GM23338 (cell line): ENCODE results near the gene DNMT1. TPM values are rescaled to one million over a fixed set of nuclear protein-coding genes. Genes with fewer than 3 reads are reported as not detected.
"Not testable (repeated sequence)": the region's sequence is repeated elsewhere in the genome, so short reads cannot be mapped to it uniquely, and the experiment has no call there.

Source experiments
- ATAC-seq: fragments of 200-7000 bp; cut with Tn5 transposase; 3 replicates; pipeline ENCODE4 v1.9.1; 2020
- DNase-seq: peaks from one replicate; pipeline ENCODE4 v3.0.0-alpha.2; 2015; ENCODE audit warnings: low spot score
- H2AFZ ChIP-seq: fragments of 200-600 bp; sonication (generic); 2 replicates; pipeline ENCODE4 v1.8.0; 2016; ENCODE audit warnings: antibody characterized with exemption, mild to moderate bottlenecking, moderate library complexity
- H3F3A ChIP-seq: fragments of 200-600 bp; sonication (generic); replicated peaks from 2 replicates; pipeline ENCODE4 v1.8.0; 2017; ENCODE audit warnings: antibody characterized with exemption, mixed run types, low read depth
- H3K27ac ChIP-seq: fragments of 200-600 bp; sonication (generic); 2 replicates; pipeline ENCODE4 v1.6.1; 2016; ENCODE audit warnings: low read depth
- H3K27me3 ChIP-seq: fragments of 200-600 bp; sonication (generic); 2 replicates; pipeline ENCODE4 v1.8.0; 2016; ENCODE audit warnings: mild to moderate bottlenecking, mixed run types, moderate library complexity; ENCODE audit not compliant: insufficient read depth
- H3K36me3 ChIP-seq: fragments of 200-600 bp; sonication (generic); 2 replicates; pipeline ENCODE4 v1.8.0; 2016; ENCODE audit warnings: mild to moderate bottlenecking; ENCODE audit not compliant: insufficient read depth
- H3K4me1 ChIP-seq: fragments of 200-600 bp; sonication (generic); 2 replicates; pipeline ENCODE4 v1.8.0; 2016; ENCODE audit warnings: mild to moderate bottlenecking, moderate library complexity; ENCODE audit not compliant: insufficient read depth
- H3K4me2 ChIP-seq: fragments of 200-600 bp; sonication (generic); 2 replicates; pipeline ENCODE4 v1.7.1; 2017; ENCODE audit warnings: mixed run types
- H3K4me3 ChIP-seq: fragments of 200-600 bp; sonication (generic); 2 replicates; pipeline ENCODE4 v1.6.1; 2016; ENCODE audit warnings: mixed run types
- H3K79me2 ChIP-seq: fragments of 200-600 bp; sonication (generic); replicated peaks from 2 replicates; pipeline ENCODE4 v1.8.0; 2017; ENCODE audit warnings: mild to moderate bottlenecking; ENCODE audit not compliant: insufficient read depth
- H3K9me2 ChIP-seq: fragments of 200-600 bp; sonication (generic); 2 replicates; pipeline ENCODE4 v1.8.0; 2017; ENCODE audit not compliant: insufficient read depth
- H4K20me1 ChIP-seq: fragments of 200-600 bp; sonication (generic); replicated peaks from 2 replicates; pipeline ENCODE4 v1.8.0; 2017; ENCODE audit warnings: mild to moderate bottlenecking; ENCODE audit not compliant: insufficient read depth
- H3K27ac Mint-ChIP-seq: 2 replicates; pipeline ENCODE4 v1.8.0; 2020; ENCODE audit warnings: inconsistent platforms, mild to moderate bottlenecking, moderate library complexity, mixed read lengths
- H3K27me3 Mint-ChIP-seq: 3 replicates; pipeline ENCODE4 v1.8.0; 2022; ENCODE audit warnings: low read depth, mild to moderate bottlenecking, moderate library complexity, mixed read lengths, inconsistent platforms; ENCODE audit not compliant: insufficient read depth, poor library complexity
- H3K36me3 Mint-ChIP-seq: 3 replicates; pipeline ENCODE4 v1.8.0; 2021; ENCODE audit warnings: low read depth, mild to moderate bottlenecking, inconsistent platforms, moderate library complexity, mixed read lengths
- H3K4me1 Mint-ChIP-seq: 3 replicates; pipeline ENCODE4 v1.8.0; 2020; ENCODE audit warnings: mild to moderate bottlenecking, inconsistent platforms, mixed read lengths
- H3K4me3 Mint-ChIP-seq: 3 replicates; pipeline ENCODE4 v1.8.0; 2021; ENCODE audit warnings: moderate library complexity, mild to moderate bottlenecking, inconsistent platforms, mixed read lengths
- H3K9me3 Mint-ChIP-seq: 3 replicates; pipeline ENCODE4 v1.8.0; 2020; ENCODE audit warnings: moderate library complexity, mild to moderate bottlenecking, inconsistent platforms, mixed read lengths
- CTCF ChIP-seq, 2 experiments: fragments of 200-600 bp in 1 of 2; sonication (generic) in 1 of 2; conservative IDR thresholded peaks; 2 replicates each; pipeline versions ENCODE4 v1.5.1 to v1.6.1; 2016 to 2017; ENCODE audit warnings: antibody characterized with exemption in 2 of 2, low read depth in 2 of 2, mild to moderate bottlenecking in 2 of 2, moderate library complexity in 1 of 2
- NANOG ChIP-seq: IDR thresholded peaks from 2 replicates; pipeline ENCODE4 v1.6.1; 2016; ENCODE audit warnings: antibody characterized with exemption, borderline replicate concordance
- POLR2AphosphoS5 ChIP-seq: IDR thresholded peaks from 2 replicates; pipeline ENCODE4 v1.6.1; 2016; ENCODE audit warnings: antibody characterized with exemption, low read depth
- REST ChIP-seq: IDR thresholded peaks from one replicate; pipeline ENCODE4 v1.6.1; 2018; ENCODE audit warnings: antibody characterized with exemption; ENCODE audit not compliant: unreplicated experiment
- polyA plus RNA-seq: library from polyadenylated mRNA; unstranded; fragments of >200 nt; fragmentation: Nextera tagmentation; extraction: Ambion mirVana; gene quantifications from 2 replicates; pipeline ENCODE4 v1.2.1, GENCODE V29; 2016
- total RNA-seq: library from RNA; depleted of rRNA; stranded (reverse); fragments of >200 nt; shearing (Covaris generic); gene quantifications from 2 replicates; pipeline ENCODE4 v1.2.3, GENCODE V29; 2014

Gene DNMT1
- total and polyA plus RNA-seq, 2 experiments from 2014 or later = 238 to 589 TPM

GRCh38 chr19:10243606-10244005 lies 48.9 kb upstream of the DNMT1 start:
- H4K20me1 ChIP-seq = no peaks in the 10 kb centered on the region
- no peak overlapping the region for H3K4me2 ChIP-seq
- no peak overlapping the region for H2AFZ ChIP-seq
- H3K4me3 Mint-ChIP-seq = no peak overlapping the region
- H3K79me2 ChIP-seq = no peaks in the 10 kb centered on the region
- no peak for DNase-seq
- H3K4me1 ChIP-seq = no peaks in the 10 kb centered on the region
- H3K27ac Mint-ChIP-seq = no peak overlapping the region
- no peak overlapping the region for H3K27ac ChIP-seq
- TF ChIP-seq NANOG = no peak
- no peak for TF ChIP-seq REST
- no peak for TF ChIP-seq POLR2AphosphoS5
- TF ChIP-seq CTCF (conservative IDR thresholded peaks at IDR 0.05; ENCODE audit: low read depth in 2 of 2) = no peak
- no peaks in the 10 kb centered on the region for H3F3A ChIP-seq
- no peaks in the 10 kb centered on the region for H3K36me3 Mint-ChIP-seq
- peaks cover 6% of the 10 kb centered on the region for H3K27me3 Mint-ChIP-seq
- ATAC-seq = no peak
- no peaks in the 10 kb centered on the region; the same call in 2 of the 3 replicates for H3K4me1 Mint-ChIP-seq
- H3K9me2 ChIP-seq = no peaks in the 10 kb centered on the region
- no peaks in the 10 kb centered on the region for H3K27me3 ChIP-seq
- no peak overlapping the region for H3K4me3 ChIP-seq
- no peaks in the 10 kb centered on the region; the same call in 2 of the 3 replicates for H3K9me3 Mint-ChIP-seq
- no peaks in the 10 kb centered on the region for H3K36me3 ChIP-seq

GRCh38 chr19:10241826-10242449 lies 47.2 kb upstream of the DNMT1 start:
- DNase-seq = not testable (repeated sequence)

More at GRCh38 chr19:10241826-10242449, 47.2 kb upstream of the DNMT1 start:
- H3K27me3 ChIP-seq, H3K27ac Mint-ChIP-seq, H3K36me3 ChIP-seq, H3K9me2 ChIP-seq, H4K20me1 ChIP-seq, H3K4me2 ChIP-seq, H3K4me1 Mint-ChIP-seq, ATAC-seq, H3K36me3 Mint-ChIP-seq, H3K4me1 ChIP-seq, H3K79me2 ChIP-seq, H3F3A ChIP-seq, H3K27ac ChIP-seq, H3K9me3 Mint-ChIP-seq, H3K4me3 ChIP-seq, H2AFZ ChIP-seq, H3K4me3 Mint-ChIP-seq, H3K27me3 Mint-ChIP-seq: not testable (repeated sequence)
